Measurements from ENCODE around the gene ZBTB5. TPM values are rescaled to one million over a fixed set of nuclear protein-coding genes. Genes with fewer than 3 reads are reported as not detected.

Gene ZBTB5
- total RNA-seq, 1 experiment from 2014 or later = 8.8 TPM

GRCh38 chr9:37437621-37438020 is 27.6 kb downstream of the ZBTB5 start:
- CTCF ChIA-PET = no interaction called here
- TF ChIP-seq EZH2 (IDR thresholded peaks at IDR 0.05; ENCODE audit: low read depth) = no peak
- no peak for TF ChIP-seq CTCF (conservative IDR thresholded peaks at IDR 0.05)
- no peak for DNase-seq
- 0 out of 2 replicates have a peak, but pooled peaks cover 3% of the 10 kb centered on the region for H3K79me2 ChIP-seq (ENCODE audit: low read depth)
- H3K36me3 ChIP-seq (ENCODE audit: low read depth) = no peaks in the 10 kb centered on the region
- no peak overlapping the region for H3K27ac ChIP-seq
- no TSS peak for BruUV-seq (replicated peaks)
- no peak overlapping the region for H2AFZ ChIP-seq
- no peaks in the 10 kb centered on the region for H3K27me3 ChIP-seq (ENCODE audit: insufficient read depth, low read depth)
- intact Hi-C loops (cut with micrococcal nuclease; ENCODE audit: unreplicated experiment) = no loop called here
- POLR2A ChIA-PET (ENCODE audit: unreplicated experiment) = no interaction called here
- no peak overlapping the region for H3K4me2 ChIP-seq
- no peak overlapping the region for H3K4me3 ChIP-seq
- 0 out of 2 replicates have a peak, but pooled peaks cover 3% of the 10 kb centered on the region for H4K20me1 ChIP-seq (ENCODE audit: insufficient read depth)
- no peaks in the 10 kb centered on the region for H3K4me1 ChIP-seq (replicated peaks; ENCODE audit: insufficient read depth)
- H3F3A ChIP-seq (ENCODE audit: insufficient read depth, low read depth) = no peaks in the 10 kb centered on the region
- no peaks in the 10 kb centered on the region for H3K9me3 ChIP-seq (ENCODE audit: insufficient read depth, low read depth)
- H3K9me2 ChIP-seq (ENCODE audit: insufficient read depth) = no peaks in the 10 kb centered on the region

- Histone ChIP-seq H2AFZ (no peak overlapping the region), H3K9me3 (ENCODE audit: insufficient read depth, low read depth) (no peaks in the 10 kb centered on the region), H4K20me1 (ENCODE audit: insufficient read depth) (0 out of 2 replicates have a peak, but pooled peaks cover 3% of the 10 kb centered on the region), H3F3A (ENCODE audit: insufficient read depth, low read depth) (no peaks in the 10 kb centered on the region), H3K4me1 (replicated peaks; ENCODE audit: insufficient read depth) (no peaks in the 10 kb centered on the region), H3K27ac (no peak overlapping the region), H3K4me2 (no peak overlapping the region), H3K79me2 (ENCODE audit: low read depth) (0 out of 2 replicates have a peak, but pooled peaks cover 3% of the 10 kb centered on the region), H3K9me2 (ENCODE audit: insufficient read depth) (no peaks in the 10 kb centered on the region), H3K27me3 (ENCODE audit: insufficient read depth, low read depth) (no peaks in the 10 kb centered on the region), H3K4me3 (no peak overlapping the region), H3K36me3 (ENCODE audit: low read depth) (no peaks in the 10 kb centered on the region)
- intact Hi-C loops (cut with micrococcal nuclease; ENCODE audit: unreplicated experiment) = no loop called here
- DNase-seq = no peak
- BruUV-seq (replicated peaks) = no TSS peak
- no peak for TF ChIP-seq CTCF (conservative IDR thresholded peaks at IDR 0.05)
- no peak for TF ChIP-seq EZH2 (IDR thresholded peaks at IDR 0.05; ENCODE audit: low read depth)
- CTCF ChIA-PET = no interaction called here
- POLR2A ChIA-PET (ENCODE audit: unreplicated experiment) = no interaction called here
These were observed 28.2 kb downstream of the ZBTB5 start for GRCh38 chr9:37437010-37437409.

GRCh38 chr9:37436540-37436939 is 28.7 kb downstream of the ZBTB5 start:
- 0 out of 2 replicates have a peak, but pooled peaks cover 3% of the 10 kb centered on the region for H3K79me2 ChIP-seq (ENCODE audit: low read depth)
- no TSS peak for BruUV-seq (replicated peaks)
- POLR2A ChIA-PET (ENCODE audit: unreplicated experiment) = interaction anchor here (0.7 kb wide), 1 partner anchor 525 kb away, joined by 3 read pairs; no protein-coding TSS in a partner anchor
- H4K20me1 ChIP-seq (ENCODE audit: insufficient read depth) = 0 out of 2 replicates have a peak, but pooled peaks cover 3% of the 10 kb centered on the region
- TF ChIP-seq CTCF (conservative IDR thresholded peaks at IDR 0.05) = no peak
- no peak for TF ChIP-seq EZH2 (IDR thresholded peaks at IDR 0.05; ENCODE audit: low read depth)
- H2AFZ ChIP-seq = no peak overlapping the region
- DNase-seq = no peak
- no peaks in the 10 kb centered on the region for H3K36me3 ChIP-seq (ENCODE audit: low read depth)
- no peaks in the 10 kb centered on the region for H3K9me3 ChIP-seq (ENCODE audit: insufficient read depth, low read depth)
- no peak overlapping the region for H3K27ac ChIP-seq
- no peaks in the 10 kb centered on the region for H3K27me3 ChIP-seq (ENCODE audit: insufficient read depth, low read depth)
- intact Hi-C loops (cut with micrococcal nuclease; ENCODE audit: unreplicated experiment) = no loop called here
- no peaks in the 10 kb centered on the region for H3F3A ChIP-seq (ENCODE audit: insufficient read depth, low read depth)
- no peaks in the 10 kb centered on the region for H3K9me2 ChIP-seq (ENCODE audit: insufficient read depth)
- H3K4me3 ChIP-seq = no peak overlapping the region
- H3K4me1 ChIP-seq (replicated peaks; ENCODE audit: insufficient read depth) = no peaks in the 10 kb centered on the region
- CTCF ChIA-PET = no interaction called here
- no peak overlapping the region for H3K4me2 ChIP-seq

Measured in PC-9 (cell line).